CD8-positive, alpha-beta memory T cell (primary cell): ENCODE data around the gene MEN1. TPM values are rescaled to one million over a fixed set of nuclear protein-coding genes. Genes with fewer than 3 reads are reported as not detected.

Experiments
- polyA plus RNA-seq: library from polyadenylated mRNA; unstranded; fragments of 300-500 nt; fragmentation: Illumina TruSeq; gene quantifications from one replicate; pipeline ENCODE4 v1.2.3, GENCODE V29; 2021
- total RNA-seq, 2 experiments: library from RNA; stranded (reverse); gene quantifications; one replicate each; pipeline ENCODE4 v1.2.3, GENCODE V29; 2021

The MEN1 gene
- total and polyA plus RNA-seq, 3 experiments from 2014 or later, result 45.0 to 47.7 (median 45.8) TPM

Other genes starting within 250 kb of the MEN1 start
- gene SLC22A12, start 219.3 kb downstream of the MEN1 start, total RNA-seq, result not detected
- not detected for gene SLC22A12, start 219.3 kb downstream of the MEN1 start, polyA plus RNA-seq
- gene NRXN2, start 87.4 kb downstream of the MEN1 start, total RNA-seq, result under 1 TPM; 0.55 to 0.75 TPM
- gene NRXN2, start 87.4 kb downstream of the MEN1 start, polyA plus RNA-seq, result not detected
- gene RASGRP2, start 66.4 kb downstream of the MEN1 start, total RNA-seq, result 10 to 100 TPM; 30.2 to 33.5 TPM
- 145 TPM for gene RASGRP2, start 66.4 kb downstream of the MEN1 start, polyA plus RNA-seq
- gene PYGM, start 50.6 kb downstream of the MEN1 start, total RNA-seq, result 1 to 10 TPM; 2.2 TPM
- gene PYGM, start 50.6 kb downstream of the MEN1 start, polyA plus RNA-seq, result 0.15 TPM
- gene SF1, start 32.0 kb downstream of the MEN1 start, total RNA-seq, result 100 to 1,000 TPM; 403 to 423 TPM
- gene SF1, start 32.0 kb downstream of the MEN1 start, polyA plus RNA-seq, result 176 TPM
- gene MAP4K2, start 7.3 kb downstream of the MEN1 start, total RNA-seq, result 10 to 100 TPM; 54.8 to 55.3 TPM
- 39.0 TPM for gene MAP4K2, start 7.3 kb downstream of the MEN1 start, polyA plus RNA-seq
- gene CDC42BPG, start 34.1 kb upstream of the MEN1 start, total RNA-seq, result 1 to 10 TPM in 1 of 2 experiments, under 1 TPM in 1; 0.66 to 2.3 TPM
- 0.52 TPM for gene CDC42BPG, start 34.1 kb upstream of the MEN1 start, polyA plus RNA-seq
- gene EHD1, start 68.1 kb upstream of the MEN1 start, total RNA-seq, result 100 to 1,000 TPM; 102 to 110 TPM
- 258 TPM for gene EHD1, start 68.1 kb upstream of the MEN1 start, polyA plus RNA-seq
- gene ATG2A, start 106.7 kb upstream of the MEN1 start, total RNA-seq, result 10 to 100 TPM; 25.7 to 27.0 TPM
- 7.6 TPM for gene ATG2A, start 106.7 kb upstream of the MEN1 start, polyA plus RNA-seq
- gene PPP2R5B, start 114.1 kb upstream of the MEN1 start, total RNA-seq, result 10 to 100 TPM; 11.2 to 11.7 TPM
- gene PPP2R5B, start 114.1 kb upstream of the MEN1 start, polyA plus RNA-seq, result 7.8 TPM
- not detected for gene GPHA2, start 125.3 kb upstream of the MEN1 start, total RNA-seq
- not detected for gene GPHA2, start 125.3 kb upstream of the MEN1 start, polyA plus RNA-seq
- gene MAJIN, start 161.6 kb upstream of the MEN1 start, total RNA-seq, result not detected
- gene MAJIN, start 161.6 kb upstream of the MEN1 start, polyA plus RNA-seq, result not detected
- under 1 TPM in 1 of 2 experiments, not detected in 1; 0.11 TPM for gene BATF2, start 186.4 kb upstream of the MEN1 start, total RNA-seq
- gene BATF2, start 186.4 kb upstream of the MEN1 start, polyA plus RNA-seq, result not detected
- 100 to 1,000 TPM; 125 TPM for gene ARL2, start 203.6 kb upstream of the MEN1 start, total RNA-seq
- 99.7 TPM for gene ARL2, start 203.6 kb upstream of the MEN1 start, polyA plus RNA-seq
- gene SNX15, start 216.9 kb upstream of the MEN1 start, total RNA-seq, result 10 to 100 TPM; 18.3 to 21.6 TPM
- 16.4 TPM for gene SNX15, start 216.9 kb upstream of the MEN1 start, polyA plus RNA-seq
- gene SAC3D1, start 230.7 kb upstream of the MEN1 start, total RNA-seq, result 10 to 100 TPM; 24.8 to 27.1 TPM
- gene SAC3D1, start 230.7 kb upstream of the MEN1 start, polyA plus RNA-seq, result 12.0 TPM
- 10 to 100 TPM; 10.8 to 13.3 TPM for gene NAALADL1, start 248.0 kb upstream of the MEN1 start, total RNA-seq
- gene NAALADL1, start 248.0 kb upstream of the MEN1 start, polyA plus RNA-seq, result 17.0 TPM